ENCODE measurements around the gene ELOVL7.

ELOVL7 gene

DNA sequence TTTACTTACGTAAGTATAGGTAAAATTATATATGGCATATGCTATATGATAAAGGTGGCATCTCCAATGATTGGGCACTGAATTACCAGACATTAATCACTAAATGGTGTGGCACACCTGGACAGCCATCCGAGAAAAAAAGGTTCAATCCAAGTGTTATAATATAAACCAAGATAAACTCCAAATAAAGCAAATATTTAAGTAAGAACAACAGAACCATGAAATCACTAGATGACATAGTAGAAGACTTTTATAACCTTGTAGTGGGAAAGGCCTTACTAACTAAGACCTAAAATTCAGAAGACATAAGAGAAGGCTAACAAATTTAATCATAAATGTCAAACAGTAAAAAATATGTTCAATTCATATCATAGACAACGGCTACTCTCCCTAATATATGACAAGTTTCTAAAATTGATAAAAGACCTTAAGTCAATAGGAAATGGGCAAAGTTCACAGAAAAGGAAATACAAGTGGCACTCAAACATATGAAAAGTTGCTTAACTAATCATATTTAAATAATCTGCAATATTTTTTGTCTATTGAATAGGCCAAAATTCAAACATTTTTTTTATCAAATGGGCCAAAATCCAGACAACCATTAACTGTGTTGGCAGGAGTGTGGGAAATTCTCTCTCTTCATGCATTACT is 55.1 kb downstream of the ELOVL7 start:
- no peak for TF ChIP-seq TAF1 (IDR thresholded peaks at IDR 0.05; ENCODE audit: borderline replicate concordance, insufficient read depth, low read length)

DNA sequence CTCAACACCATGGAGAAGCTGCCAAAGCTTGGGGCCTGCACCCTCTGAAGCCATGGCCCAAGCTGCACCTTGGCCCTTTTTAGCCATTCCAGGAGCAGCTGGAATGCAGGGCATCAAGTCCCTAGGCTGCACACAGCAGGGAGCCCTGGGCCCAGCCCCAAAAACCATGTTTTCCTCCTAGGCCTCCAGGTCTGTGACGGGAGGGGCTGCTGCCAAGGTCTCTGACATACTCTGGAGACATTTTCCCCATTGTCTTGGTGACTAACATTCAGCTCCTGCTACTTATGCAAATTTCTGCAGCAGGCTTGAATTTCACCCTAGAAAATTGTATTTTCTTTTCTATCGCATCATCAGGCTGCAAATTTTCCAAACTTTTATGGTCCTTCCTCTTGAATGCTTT is 64.6 kb downstream of the ELOVL7 start:
- TF ChIP-seq, protein P1, sequence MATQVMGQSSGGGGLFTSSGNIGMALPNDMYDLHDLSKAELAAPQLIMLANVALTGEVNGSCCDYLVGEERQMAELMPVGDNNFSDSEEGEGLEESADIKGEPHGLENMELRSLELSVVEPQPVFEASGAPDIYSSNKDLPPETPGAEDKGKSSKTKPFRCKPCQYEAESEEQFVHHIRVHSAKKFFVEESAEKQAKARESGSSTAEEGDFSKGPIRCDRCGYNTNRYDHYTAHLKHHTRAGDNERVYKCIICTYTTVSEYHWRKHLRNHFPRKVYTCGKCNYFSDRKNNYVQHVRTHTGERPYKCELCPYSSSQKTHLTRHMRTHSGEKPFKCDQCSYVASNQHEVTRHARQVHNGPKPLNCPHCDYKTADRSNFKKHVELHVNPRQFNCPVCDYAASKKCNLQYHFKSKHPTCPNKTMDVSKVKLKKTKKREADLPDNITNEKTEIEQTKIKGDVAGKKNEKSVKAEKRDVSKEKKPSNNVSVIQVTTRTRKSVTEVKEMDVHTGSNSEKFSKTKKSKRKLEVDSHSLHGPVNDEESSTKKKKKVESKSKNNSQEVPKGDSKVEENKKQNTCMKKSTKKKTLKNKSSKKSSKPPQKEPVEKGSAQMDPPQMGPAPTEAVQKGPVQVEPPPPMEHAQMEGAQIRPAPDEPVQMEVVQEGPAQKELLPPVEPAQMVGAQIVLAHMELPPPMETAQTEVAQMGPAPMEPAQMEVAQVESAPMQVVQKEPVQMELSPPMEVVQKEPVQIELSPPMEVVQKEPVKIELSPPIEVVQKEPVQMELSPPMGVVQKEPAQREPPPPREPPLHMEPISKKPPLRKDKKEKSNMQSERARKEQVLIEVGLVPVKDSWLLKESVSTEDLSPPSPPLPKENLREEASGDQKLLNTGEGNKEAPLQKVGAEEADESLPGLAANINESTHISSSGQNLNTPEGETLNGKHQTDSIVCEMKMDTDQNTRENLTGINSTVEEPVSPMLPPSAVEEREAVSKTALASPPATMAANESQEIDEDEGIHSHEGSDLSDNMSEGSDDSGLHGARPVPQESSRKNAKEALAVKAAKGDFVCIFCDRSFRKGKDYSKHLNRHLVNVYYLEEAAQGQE (IDR thresholded peaks at IDR 0.05; ENCODE audit: insufficient read depth in 1 of 2, low read depth in 2 of 2, low read length in 2 of 2), result no peak
- no peak for TF ChIP-seq POLR2AphosphoS5 (IDR thresholded peaks at IDR 0.05; ENCODE audit: low read depth, low read length)
- TF ChIP-seq TAF1 (IDR thresholded peaks at IDR 0.05; ENCODE audit: borderline replicate concordance, insufficient read depth, low read length), result no peak
- TF ChIP-seq FOXP2 (optimal IDR thresholded peaks at IDR 0.05; ENCODE audit: borderline replicate concordance, extremely low read depth, extremely low read length, insufficient read depth), result no peak
- no peak for TF ChIP-seq SIN3A (IDR thresholded peaks at IDR 0.05; ENCODE audit: borderline replicate concordance, insufficient read depth, low read length)

DNA sequence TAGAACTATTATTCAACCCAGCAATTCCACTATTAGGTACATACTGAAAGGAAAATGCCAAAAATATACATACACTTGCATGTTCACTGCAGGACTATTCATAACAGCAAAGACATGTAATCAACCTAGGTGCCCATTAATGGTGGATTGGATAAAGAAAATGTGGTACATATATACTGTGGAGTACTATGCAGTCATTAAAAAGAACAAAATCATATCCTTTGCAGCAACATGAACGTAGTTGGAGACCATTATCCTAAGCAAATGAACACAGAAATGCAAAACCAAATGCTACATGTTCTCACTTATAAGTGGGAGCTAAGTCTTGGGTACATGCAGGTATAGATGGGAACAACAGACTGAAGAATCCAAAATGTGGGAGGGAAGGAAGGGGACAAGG is 67.7 kb downstream of the ELOVL7 start:
- TF ChIP-seq SIN3A (IDR thresholded peaks at IDR 0.05; ENCODE audit: borderline replicate concordance, insufficient read depth, low read length) (no peak), TAF1 (IDR thresholded peaks at IDR 0.05; ENCODE audit: borderline replicate concordance, insufficient read depth, low read length) (no peak), FOXP2 (optimal IDR thresholded peaks at IDR 0.05; ENCODE audit: borderline replicate concordance, extremely low read depth, extremely low read length, insufficient read depth) (no peak), POLR2AphosphoS5 (IDR thresholded peaks at IDR 0.05; ENCODE audit: low read depth, low read length) (no peak)
- TF ChIP-seq, protein P1 (IDR thresholded peaks at IDR 0.05; ENCODE audit: insufficient read depth in 1 of 2, low read depth in 2 of 2, low read length in 2 of 2), result no peak

DNA sequence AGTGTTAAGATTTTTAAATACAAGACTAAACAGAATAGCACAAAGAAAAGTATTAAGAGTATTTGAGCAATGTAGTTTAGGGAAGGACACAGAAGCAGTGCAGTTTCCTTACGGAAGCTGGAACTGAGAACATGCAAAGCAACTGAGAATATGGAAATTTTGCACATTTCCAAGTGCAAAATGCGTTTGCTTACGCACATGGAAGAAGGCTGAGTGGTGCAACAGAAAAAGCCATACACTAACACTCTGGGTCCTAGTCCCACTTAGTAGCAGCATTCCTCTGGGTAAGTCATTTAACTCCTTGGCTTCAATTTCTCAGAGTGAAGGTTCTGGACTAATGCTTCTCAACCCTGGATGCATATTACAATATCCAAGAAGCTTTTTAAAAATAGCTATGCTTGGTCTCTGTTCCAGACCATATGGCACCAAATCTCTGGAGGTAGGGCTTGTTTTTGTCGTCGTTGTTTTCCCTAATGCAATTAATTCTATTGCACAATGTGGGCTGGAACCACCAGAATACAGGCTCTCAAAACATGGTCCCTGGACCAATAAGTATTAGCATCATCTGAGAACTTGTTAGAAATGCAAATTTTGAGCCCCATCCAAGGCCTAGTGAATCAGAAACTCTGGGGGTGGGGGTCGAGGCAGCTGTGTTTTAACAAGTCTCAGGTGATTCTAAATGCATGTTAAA is 78.9 kb downstream of the ELOVL7 start:
- TF ChIP-seq, protein P1 (IDR thresholded peaks at IDR 0.05; ENCODE audit: insufficient read depth in 1 of 2, low read depth in 2 of 2, low read length in 2 of 2), result no peak
- TF ChIP-seq POLR2AphosphoS5 (IDR thresholded peaks at IDR 0.05; ENCODE audit: low read depth, low read length) (no peak), FOXP2 (optimal IDR thresholded peaks at IDR 0.05; ENCODE audit: borderline replicate concordance, extremely low read depth, extremely low read length, insufficient read depth) (no peak)

DNA sequence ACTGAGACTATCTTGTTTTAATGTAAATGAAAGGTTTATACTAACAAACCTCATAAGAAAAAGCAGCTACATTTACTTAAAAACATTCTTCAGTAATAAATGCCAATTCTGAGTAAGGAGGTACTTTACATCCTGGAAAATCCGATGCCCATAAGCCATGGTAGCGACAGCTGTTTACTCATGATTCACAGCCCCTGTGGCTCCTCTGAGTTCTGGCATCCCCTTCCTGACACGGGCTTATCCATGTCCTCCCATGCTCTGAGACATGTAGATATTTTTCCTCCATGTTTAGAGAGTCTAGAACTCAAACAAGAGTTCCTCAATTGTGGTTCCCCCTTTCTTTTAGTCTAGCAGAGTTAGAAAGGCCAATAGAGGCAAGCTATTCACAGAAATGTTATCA is 81.0 kb downstream of the ELOVL7 start:
- TF ChIP-seq POLR2AphosphoS5 (IDR thresholded peaks at IDR 0.05; ENCODE audit: low read depth, low read length) (no peak), SIN3A (IDR thresholded peaks at IDR 0.05; ENCODE audit: borderline replicate concordance, insufficient read depth, low read length) (no peak), FOXP2 (optimal IDR thresholded peaks at IDR 0.05; ENCODE audit: borderline replicate concordance, extremely low read depth, extremely low read length, insufficient read depth) (no peak), TAF1 (IDR thresholded peaks at IDR 0.05; ENCODE audit: borderline replicate concordance, insufficient read depth, low read length) (no peak)
- TF ChIP-seq, protein P1 (IDR thresholded peaks at IDR 0.05; ENCODE audit: insufficient read depth in 1 of 2, low read depth in 2 of 2, low read length in 2 of 2), result no peak
